Esophagus squamous epithelium (tissue), 4 donors: ENCODE measurements around the gene GRHL1.

ENCODE experiments used
- CTCF ChIP-seq, 6 experiments: fragments of 450-650 bp in 4 of 6; fragments of 200-600 bp in 2 of 6; sonication (generic) in 2 of 6; IDR thresholded peaks; one replicate each; pipeline ENCODE4 v1.5.1; 2016 to 2019; ENCODE audit warnings: antibody characterized with exemption in 6 of 6, mild to moderate bottlenecking in 4 of 6, moderate library complexity in 4 of 6
- POLR2A ChIP-seq, 4 donors: fragments of 450-650 bp; IDR thresholded peaks; one replicate each; pipeline ENCODE4 v1.6.1; 2017; ENCODE audit warnings: antibody characterized with exemption in 4 of 4, mild to moderate bottlenecking in 4 of 4, moderate library complexity in 3 of 4

- TF ChIP-seq CTCF (IDR thresholded peaks at IDR 0.05) (no peak), POLR2A (IDR thresholded peaks at IDR 0.05) (no peak)
These were observed 58.6 kb downstream of the GRHL1 start for GRCh38 chr2:10009811-10010781.
